Stimulated activated naive B cell treated with anti-CD40 and anti-IgM and Interleukin-4, amounts not matched to agents 10 μg/mL and 1 μg/mL and 100 μg/mL, for 72 hours (primary cell): ENCODE data around the gene SLC22A25.
"Not testable (repeated sequence)": the region's sequence is repeated elsewhere in the genome, so short reads cannot be mapped to it uniquely, and the experiment has no call there.

Experiments
- ATAC-seq, 2 donors: fragments of 150-1000 bp; cut with Tn5 transposase; replicated peaks; 2 replicates each; pipeline ENCODE4 v1.10.0; 2021; ENCODE audit warnings: moderate library complexity in 1 of 2
- DNase-seq: peaks from one replicate; pipeline ENCODE4 v3.0.0; 2021
- H3K27ac Mint-ChIP-seq: one replicate; pipeline ENCODE4 v1.8.0; 2022; ENCODE audit warnings: mild to moderate bottlenecking, mixed read lengths
- H3K27me3 Mint-ChIP-seq, 2 donors: one replicate each; pipeline ENCODE4 v1.8.0; 2022; ENCODE audit warnings: mixed read lengths in 2 of 2
- H3K36me3 Mint-ChIP-seq, 2 donors: one replicate each; pipeline ENCODE4 v1.8.0; 2022; ENCODE audit warnings: mixed read lengths in 2 of 2, mild to moderate bottlenecking in 1 of 2
- H3K4me1 Mint-ChIP-seq, 2 donors: one replicate each; pipeline ENCODE4 v1.8.0; 2022; ENCODE audit warnings: mixed read lengths in 2 of 2, mild to moderate bottlenecking in 1 of 2
- H3K4me3 Mint-ChIP-seq, 2 donors: one replicate each; pipeline ENCODE4 v1.8.0; 2022; ENCODE audit warnings: mild to moderate bottlenecking in 2 of 2, mixed read lengths in 2 of 2, moderate library complexity in 1 of 2
- H3K9me3 Mint-ChIP-seq, 2 donors: one replicate each; pipeline ENCODE4 v1.8.0; 2022; ENCODE audit warnings: mixed read lengths in 2 of 2, mild to moderate bottlenecking in 1 of 2

SLC22A25 gene

GRCh38 chr11:63243533-63243932 is at the start of gene SLC22A25:
Gene SLC22A25, minus strand, starts transcription at chr11:63243599. Its CDS starts 13,947 bp downstream, at chr11:63229652.
- ATAC-seq (no peak), DNase-seq (no peak)
- H3K27ac Mint-ChIP-seq, result no peak within 1 kb of the TSS
- no peaks in the 10 kb centered on the region for H3K36me3 Mint-ChIP-seq
- H3K4me3 Mint-ChIP-seq, result no peak within 1 kb of the TSS
- H3K9me3 Mint-ChIP-seq, result no peaks in the 10 kb centered on the region
- peaks cover 2 to 11% of the 10 kb centered on the region in 2 donors for H3K4me1 Mint-ChIP-seq
- H3K27me3 Mint-ChIP-seq, result peaks cover 17 to 46% of the 10 kb centered on the region in 2 donors

- H3K27ac Mint-ChIP-seq, result no peak overlapping the region
Observed at GRCh38 chr11:63290285-63290684, 46.9 kb upstream of the SLC22A25 start.

GRCh38 chr11:63289658-63290057 is 46.3 kb upstream of the SLC22A25 start:
- Mint-ChIP-seq H3K27ac (no peak overlapping the region), H3K9me3 (peaks cover 12 to 20% of the 10 kb centered on the region in 2 donors), H3K36me3 (no peaks in the 10 kb centered on the region), H3K27me3 (peaks cover 24 to 27% of the 10 kb centered on the region in 2 donors), H3K4me3 (no peak overlapping the region), H3K4me1 (no peaks in the 10 kb centered on the region)
- ATAC-seq (no peak), DNase-seq (no peak)

More at GRCh38 chr11:63290285-63290684, 46.9 kb upstream of the SLC22A25 start:
- Mint-ChIP-seq H3K36me3 (no peaks in the 10 kb centered on the region), H3K4me3 (no peak overlapping the region), H3K27me3 (peaks cover 24 to 26% of the 10 kb centered on the region in 2 donors), H3K9me3 (peaks cover 17 to 20% of the 10 kb centered on the region in 2 donors), H3K4me1 (no peaks in the 10 kb centered on the region)
- ATAC-seq, result no peak
- no peak for DNase-seq

- H3K27me3 Mint-ChIP-seq, result peaks cover 57 to 63% of the 10 kb centered on the region in 2 donors
- H3K36me3 Mint-ChIP-seq, result no peaks in the 10 kb centered on the region
- H3K4me3 Mint-ChIP-seq, result no peak overlapping the region
- ATAC-seq (no peak), DNase-seq (no peak)
- no peaks in the 10 kb centered on the region for H3K4me1 Mint-ChIP-seq
- no peak overlapping the region for H3K27ac Mint-ChIP-seq
- H3K9me3 Mint-ChIP-seq, result peaks cover 0 to 2% of the 10 kb centered on the region in 2 donors
Observed at GRCh38 chr11:63282579-63282978, 39.2 kb upstream of the SLC22A25 start.

- Mint-ChIP-seq H3K9me3 (peaks cover 0 to 2% of the 10 kb centered on the region in 2 donors), H3K27ac (no peak overlapping the region), H3K27me3 (peaks cover 50 to 66% of the 10 kb centered on the region in 2 donors), H3K4me1 (no peaks in the 10 kb centered on the region), H3K4me3 (no peak overlapping the region), H3K36me3 (no peaks in the 10 kb centered on the region)
- DNase-seq, result no peak
- ATAC-seq, result no peak
Observed at GRCh38 chr11:63280920-63281319, 37.5 kb upstream of the SLC22A25 start.

- Mint-ChIP-seq H3K27me3 (peaks cover 29 to 49% of the 10 kb centered on the region in 2 donors), H3K27ac (no peak overlapping the region), H3K4me1 (no peaks in the 10 kb centered on the region), H3K9me3 (peaks cover 0 to 2% of the 10 kb centered on the region in 2 donors), H3K4me3 (no peak overlapping the region), H3K36me3 (no peaks in the 10 kb centered on the region)
- ATAC-seq (no peak), DNase-seq (no peak)
Observed at GRCh38 chr11:63277345-63277943, 34.0 kb upstream of the SLC22A25 start.

- no peak overlapping the region for H3K27ac Mint-ChIP-seq
- DNase-seq (no peak), ATAC-seq (no peak)
- no peaks in the 10 kb centered on the region for H3K36me3 Mint-ChIP-seq
- no peaks in the 10 kb centered on the region for H3K4me1 Mint-ChIP-seq
- H3K9me3 Mint-ChIP-seq, result peaks cover 0 to 2% of the 10 kb centered on the region in 2 donors
- H3K4me3 Mint-ChIP-seq, result no peak overlapping the region
- H3K27me3 Mint-ChIP-seq, result peaks cover 30 to 50% of the 10 kb centered on the region in 2 donors
Observed at GRCh38 chr11:63274776-63275175, 31.4 kb upstream of the SLC22A25 start.

- no peaks in the 10 kb centered on the region for H3K36me3 Mint-ChIP-seq
- H3K27ac Mint-ChIP-seq, result no peak overlapping the region
- DNase-seq (no peak), ATAC-seq (no peak)
- no peaks in the 10 kb centered on the region for H3K4me1 Mint-ChIP-seq
- no peak overlapping the region for H3K4me3 Mint-ChIP-seq
- peaks cover 0 to 2% of the 10 kb centered on the region in 2 donors for H3K9me3 Mint-ChIP-seq
- H3K27me3 Mint-ChIP-seq, result peaks cover 31 to 46% of the 10 kb centered on the region in 2 donors
Observed at GRCh38 chr11:63273685-63274084, 30.3 kb upstream of the SLC22A25 start.

GRCh38 chr11:63262547-63262946 is 19.1 kb upstream of the SLC22A25 start:
- Mint-ChIP-seq H3K9me3 (peaks cover 0 to 1% of the 10 kb centered on the region in 2 donors), H3K27me3 (peaks cover 41 to 49% of the 10 kb centered on the region in 2 donors), H3K4me3 (no peak overlapping the region)

GRCh38 chr11:63251312-63251711 is 7.9 kb upstream of the SLC22A25 start:
- ATAC-seq, result no peak

More at GRCh38 chr11:63262547-63262946, 19.1 kb upstream of the SLC22A25 start:
- H3K4me1 Mint-ChIP-seq, result no peaks in the 10 kb centered on the region
- no peaks in the 10 kb centered on the region for H3K36me3 Mint-ChIP-seq
- DNase-seq, result no peak
- H3K27ac Mint-ChIP-seq, result no peak overlapping the region
- ATAC-seq, result no peak

GRCh38 chr11:63250162-63251050 is 7.0 kb upstream of the SLC22A25 start:
- ATAC-seq (no peak), DNase-seq (no peak)
- Mint-ChIP-seq H3K27ac (no peak overlapping the region), H3K36me3 (no peaks in the 10 kb centered on the region), H3K27me3 (peaks cover 19 to 62% of the 10 kb centered on the region in 2 donors), H3K4me1 (no peaks in the 10 kb centered on the region), H3K4me3 (no peak overlapping the region), H3K9me3 (peaks cover 0 to 1% of the 10 kb centered on the region in 2 donors)

More at GRCh38 chr11:63251312-63251711, 7.9 kb upstream of the SLC22A25 start:
- DNase-seq, result no peak
- Mint-ChIP-seq H3K4me1 (no peaks in the 10 kb centered on the region), H3K9me3 (peaks cover 0 to 1% of the 10 kb centered on the region in 2 donors), H3K4me3 (no peak overlapping the region), H3K36me3 (no peaks in the 10 kb centered on the region), H3K27ac (no peak overlapping the region), H3K27me3 (peaks cover 15 to 53% of the 10 kb centered on the region in 2 donors)

- H3K27me3 Mint-ChIP-seq, result peaks cover 23 to 70% of the 10 kb centered on the region in 2 donors
- DNase-seq, result no peak
- no peak overlapping the region for H3K4me3 Mint-ChIP-seq
- ATAC-seq, result no peak
- no peaks in the 10 kb centered on the region for H3K36me3 Mint-ChIP-seq
- H3K4me1 Mint-ChIP-seq, result no peaks in the 10 kb centered on the region
- H3K9me3 Mint-ChIP-seq, result peaks cover 0 to 1% of the 10 kb centered on the region in 2 donors
- H3K27ac Mint-ChIP-seq, result no peak overlapping the region
Observed at GRCh38 chr11:63248966-63249365, 5.6 kb upstream of the SLC22A25 start.

GRCh38 chr11:63247237-63248002 is 4.0 kb upstream of the SLC22A25 start:
- H3K36me3 Mint-ChIP-seq, DNase-seq, H3K4me3 Mint-ChIP-seq, H3K4me1 Mint-ChIP-seq, H3K9me3 Mint-ChIP-seq, ATAC-seq, H3K27ac Mint-ChIP-seq: not testable (repeated sequence)
- H3K27me3 Mint-ChIP-seq, result peaks cover 27 to 73% of the 10 kb centered on the region in 2 donors

GRCh38 chr11:63246045-63246444 is 2.6 kb upstream of the SLC22A25 start:
- no peak for ATAC-seq

More at GRCh38 chr11:63246045-63246444, 2.6 kb upstream of the SLC22A25 start:
- Mint-ChIP-seq H3K27me3 (peaks cover 27 to 65% of the 10 kb centered on the region in 2 donors), H3K9me3 (peaks cover 0 to 1% of the 10 kb centered on the region in 2 donors), H3K4me1 (peaks cover 2 to 11% of the 10 kb centered on the region in 2 donors), H3K36me3 (no peaks in the 10 kb centered on the region), H3K4me3 (no peak overlapping the region), H3K27ac (no peak overlapping the region)
- DNase-seq, result no peak
